A673 (cell line): ENCODE data around the gene BIRC6.

Experiments
- EZH2 ChIP-seq: fragments of 200-600 bp; sonication (generic); IDR thresholded peaks from 2 replicates; pipeline ENCODE4 v1.6.1; 2017; ENCODE audit warnings: borderline replicate concordance, low read depth, mild to moderate bottlenecking, mixed read lengths, antibody characterized with exemption, low read length; ENCODE audit not compliant: poor library complexity, severe bottlenecking
- TF ChIP-seq, protein P1 (sequence below): fragments of 300-800, 200-600 bp; sonication (generic); conservative IDR thresholded peaks from 2 replicates; pipeline ENCODE4 v1.5.1; 2017; ENCODE audit warnings: low read depth, mild to moderate bottlenecking, antibody characterized with exemption, low read length, moderate library complexity, mixed read lengths

- TF ChIP-seq, protein P1, sequence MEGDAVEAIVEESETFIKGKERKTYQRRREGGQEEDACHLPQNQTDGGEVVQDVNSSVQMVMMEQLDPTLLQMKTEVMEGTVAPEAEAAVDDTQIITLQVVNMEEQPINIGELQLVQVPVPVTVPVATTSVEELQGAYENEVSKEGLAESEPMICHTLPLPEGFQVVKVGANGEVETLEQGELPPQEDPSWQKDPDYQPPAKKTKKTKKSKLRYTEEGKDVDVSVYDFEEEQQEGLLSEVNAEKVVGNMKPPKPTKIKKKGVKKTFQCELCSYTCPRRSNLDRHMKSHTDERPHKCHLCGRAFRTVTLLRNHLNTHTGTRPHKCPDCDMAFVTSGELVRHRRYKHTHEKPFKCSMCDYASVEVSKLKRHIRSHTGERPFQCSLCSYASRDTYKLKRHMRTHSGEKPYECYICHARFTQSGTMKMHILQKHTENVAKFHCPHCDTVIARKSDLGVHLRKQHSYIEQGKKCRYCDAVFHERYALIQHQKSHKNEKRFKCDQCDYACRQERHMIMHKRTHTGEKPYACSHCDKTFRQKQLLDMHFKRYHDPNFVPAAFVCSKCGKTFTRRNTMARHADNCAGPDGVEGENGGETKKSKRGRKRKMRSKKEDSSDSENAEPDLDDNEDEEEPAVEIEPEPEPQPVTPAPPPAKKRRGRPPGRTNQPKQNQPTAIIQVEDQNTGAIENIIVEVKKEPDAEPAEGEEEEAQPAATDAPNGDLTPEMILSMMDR, result no peak
- TF ChIP-seq EZH2, result no peak
Observed at GRCh38 chr2:32330136-32330535, 26.7 kb upstream of the BIRC6 start.
